PFSK-1 (cell line): ENCODE measurements around the gene FUT7.

ENCODE experiments used
- FOXP2 ChIP-seq: optimal IDR thresholded peaks from 2 replicates; pipeline ENCODE3; 2011; ENCODE audit warnings: borderline replicate concordance, control low read depth, inconsistent platforms; ENCODE audit not compliant: insufficient read depth; ENCODE audit errors: extremely low read length, extremely low read depth
- POLR2AphosphoS5 ChIP-seq: IDR thresholded peaks from 2 replicates; pipeline ENCODE4 v1.6.1; 2012; ENCODE audit warnings: low read depth, mild to moderate bottlenecking, control low read depth, low read length, moderate library complexity
- REST ChIP-seq, 2 experiments: IDR thresholded peaks; 2 replicates each; pipeline versions ENCODE4 v1.6.1 to v1.8.0; 2011 to 2012; ENCODE audit warnings: low read depth in 2 of 2, low read length in 2 of 2, control low read depth in 1 of 2, inconsistent platforms in 1 of 2, mild to moderate bottlenecking in 1 of 2, moderate library complexity in 1 of 2; ENCODE audit not compliant: insufficient read depth in 1 of 2
- SIN3A ChIP-seq: IDR thresholded peaks from 2 replicates; pipeline ENCODE4 v1.6.1; 2012; ENCODE audit warnings: mild to moderate bottlenecking, low read length, moderate library complexity, borderline replicate concordance; ENCODE audit not compliant: insufficient read depth
- TAF1 ChIP-seq: IDR thresholded peaks from 2 replicates; pipeline ENCODE4 v1.6.1; 2012; ENCODE audit warnings: low read length, control low read depth, borderline replicate concordance; ENCODE audit not compliant: insufficient read depth

- no peak for TF ChIP-seq SIN3A
- TF ChIP-seq REST (IDR thresholded peaks at IDR 0.05; ENCODE audit: insufficient read depth in 1 of 2, low read depth in 2 of 2, low read length in 2 of 2) = no peak
- no peak for TF ChIP-seq POLR2AphosphoS5
- no peak for TF ChIP-seq FOXP2
- no peak for TF ChIP-seq TAF1
Measured at GRCh38 chr9:137069508-137070091, 37.7 kb upstream of the FUT7 start.
